ENCODE results near the gene ABLIM1.

- TF ChIP-seq CTCF (IDR thresholded peaks at IDR 0.05) (no peak), POLR2A (IDR thresholded peaks at IDR 0.05) (no peak), EP300 (IDR thresholded peaks at IDR 0.05; ENCODE audit: low read depth) (no peak)
Observed at GRCh38 chr10:114426476-114426875, 231.6 kb downstream of the ABLIM1 start.

All from transverse colon (tissue), 3 donors.